GM18870 (cell line): ENCODE data around the gene DMWD.

Experiments used
- ATAC-seq: cut with Tn5 transposase; IDR thresholded peaks from one replicate; pipeline ENCODE4 v1.9.1; 2021; ENCODE audit warnings: moderate library complexity; ENCODE audit not compliant: unreplicated experiment

DMWD gene

DNA sequence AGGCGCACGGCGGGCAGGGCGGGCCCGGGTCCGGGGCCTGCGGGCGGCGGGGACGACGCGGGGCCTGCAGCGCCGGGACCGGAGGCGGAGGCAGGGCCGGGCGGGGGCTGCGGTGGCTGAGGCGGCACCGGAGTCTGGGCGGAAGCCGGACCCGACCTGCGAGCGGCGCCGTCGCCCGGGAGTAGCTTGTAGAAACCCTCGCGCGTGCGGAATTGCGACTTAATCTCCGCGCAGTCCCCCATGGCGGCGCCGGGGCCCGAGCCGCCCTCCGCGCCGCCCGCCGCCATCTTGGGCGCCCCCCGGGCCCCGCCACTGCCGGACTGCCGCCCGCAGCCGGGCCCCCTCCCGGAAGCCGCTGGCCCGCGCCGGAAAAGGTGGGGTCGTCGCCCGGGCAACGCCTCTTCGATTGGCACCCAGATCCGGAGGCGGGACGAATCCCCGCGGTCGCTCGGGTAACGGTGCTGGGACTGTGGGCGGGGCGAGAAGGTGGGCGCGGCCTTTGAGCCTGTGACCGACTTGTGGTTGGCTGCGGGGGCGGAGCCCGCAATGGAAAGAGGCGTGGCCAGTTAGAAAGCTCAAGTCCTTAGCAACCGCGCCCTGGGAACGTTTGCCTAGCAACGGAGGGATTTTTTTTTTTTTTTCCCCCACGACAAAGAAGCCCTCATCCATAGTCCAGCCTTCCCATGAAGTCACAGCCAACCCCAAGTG, at the start of gene DMWD:
Gene DMWD, minus strand, starts transcription at position 376 of the 708 bp plus-strand sequence. Its CDS starts 89 bp downstream, at position 287.
- ATAC-seq, result peak; percentile 76

- no peak for ATAC-seq
These were observed 49.6 kb upstream of the DMWD start for GRCh38 chr19:45842198-45842597.

- no peak for ATAC-seq
These were observed 42.3 kb upstream of the DMWD start for GRCh38 chr19:45834970-45835369.

GRCh38 chr19:45828945-45829344, 36.3 kb upstream of the DMWD start:
- ATAC-seq, result no peak

DNA sequence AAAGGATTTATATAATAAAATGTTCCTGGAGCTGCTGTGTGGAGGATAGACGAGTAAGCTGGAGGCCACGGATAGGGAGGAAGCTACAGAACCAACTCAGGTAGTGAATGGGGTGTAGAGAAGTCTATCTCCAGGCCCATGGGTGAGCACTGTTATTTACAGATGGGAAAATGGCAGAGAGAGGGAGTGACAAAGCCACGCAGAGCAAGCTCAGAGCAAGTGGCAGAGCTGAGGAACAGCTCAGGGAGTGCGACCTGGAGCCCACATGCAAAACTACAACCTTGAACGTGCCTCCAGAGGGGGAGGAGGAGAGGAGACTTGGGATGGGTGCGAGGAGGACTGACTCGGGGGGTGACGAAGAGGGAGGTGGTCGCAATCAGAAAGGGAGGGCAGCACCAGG, 35.9 kb upstream of the DMWD start:
- ATAC-seq, result no peak

- no peak for ATAC-seq
These were observed 34.9 kb upstream of the DMWD start for GRCh38 chr19:45827459-45828093.

DNA sequence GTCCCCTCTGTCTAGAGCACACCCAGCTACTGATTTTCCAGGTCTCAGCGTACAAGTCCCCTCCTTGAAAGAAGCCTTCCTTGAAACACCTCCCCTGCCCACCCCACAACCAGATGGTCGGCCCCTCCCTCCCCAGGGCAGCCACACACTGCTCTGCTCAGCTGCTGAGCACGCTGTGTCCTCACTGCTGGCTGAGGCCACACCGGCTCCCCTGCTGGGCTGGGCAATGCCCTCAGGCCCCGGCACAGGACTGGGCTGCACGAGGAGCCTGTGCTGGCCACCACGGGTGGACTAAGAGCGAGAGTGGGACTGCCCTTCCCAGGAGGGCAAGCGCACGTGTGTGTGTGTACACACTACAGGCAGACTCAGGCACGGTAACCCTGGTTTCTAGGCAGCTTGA, 34.3 kb upstream of the DMWD start:
- no peak for ATAC-seq

GRCh38 chr19:45825917-45826893, 33.6 kb upstream of the DMWD start:
- ATAC-seq, result no peak

- no peak for ATAC-seq
These were observed 32.6 kb upstream of the DMWD start for GRCh38 chr19:45825263-45825605.

DNA sequence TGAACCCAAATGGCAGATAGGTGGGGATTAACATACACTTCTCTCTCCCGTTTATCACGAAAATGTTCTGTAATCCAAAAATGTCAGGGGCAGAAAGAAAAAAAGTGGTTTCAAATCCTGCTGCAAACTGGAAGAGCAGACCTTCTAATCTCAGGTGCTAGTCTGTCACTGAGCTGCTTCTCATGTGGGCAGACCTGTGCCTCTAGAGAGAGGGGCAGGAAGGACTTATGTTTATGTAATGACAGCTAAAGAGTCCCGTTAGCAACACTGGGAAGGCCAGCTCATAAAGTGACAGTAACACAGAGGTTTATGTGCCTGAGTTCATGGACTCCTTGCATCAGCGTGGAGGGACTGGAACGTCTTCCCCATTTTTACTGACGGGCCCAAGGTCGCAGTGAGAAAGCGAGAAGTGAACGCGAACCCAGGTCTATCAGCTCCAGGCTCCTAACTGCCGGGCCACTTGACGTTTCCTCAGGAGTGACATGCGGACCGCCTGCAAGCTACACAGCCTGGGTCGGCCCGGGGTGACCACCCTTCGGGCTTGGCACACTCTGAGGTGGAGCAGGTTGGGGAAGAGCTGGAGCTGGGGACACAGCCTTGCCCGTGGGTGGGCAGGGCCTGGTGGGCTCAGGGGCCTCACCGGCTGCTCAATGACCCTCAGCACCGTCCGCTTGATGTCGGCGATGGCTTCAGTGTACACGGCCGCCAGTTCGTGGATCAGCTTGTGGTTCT, 32.1 kb upstream of the DMWD start:
- ATAC-seq, result no peak

DNA sequence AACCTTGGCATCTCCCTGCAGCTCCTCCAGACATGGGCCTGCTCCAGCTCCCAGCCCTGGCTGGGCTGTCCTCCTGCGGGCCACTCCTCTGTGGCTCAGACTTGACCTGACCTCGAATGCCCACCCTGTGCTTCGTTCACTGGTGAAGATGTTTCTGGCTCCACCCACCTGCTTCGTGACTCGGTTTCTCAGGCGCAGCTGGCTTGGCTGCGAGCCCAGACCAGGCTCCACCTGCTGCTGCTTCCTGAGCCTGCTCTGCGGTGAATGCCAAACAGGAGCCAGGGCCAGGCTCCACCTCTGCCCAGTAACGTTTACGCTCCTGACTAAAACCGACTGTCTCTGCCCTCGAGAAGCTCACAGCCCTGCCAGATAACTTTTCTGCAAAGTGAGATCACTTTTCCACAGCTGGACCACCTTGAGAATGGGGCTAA, 31.4 kb upstream of the DMWD start:
- ATAC-seq, result no peak

DNA sequence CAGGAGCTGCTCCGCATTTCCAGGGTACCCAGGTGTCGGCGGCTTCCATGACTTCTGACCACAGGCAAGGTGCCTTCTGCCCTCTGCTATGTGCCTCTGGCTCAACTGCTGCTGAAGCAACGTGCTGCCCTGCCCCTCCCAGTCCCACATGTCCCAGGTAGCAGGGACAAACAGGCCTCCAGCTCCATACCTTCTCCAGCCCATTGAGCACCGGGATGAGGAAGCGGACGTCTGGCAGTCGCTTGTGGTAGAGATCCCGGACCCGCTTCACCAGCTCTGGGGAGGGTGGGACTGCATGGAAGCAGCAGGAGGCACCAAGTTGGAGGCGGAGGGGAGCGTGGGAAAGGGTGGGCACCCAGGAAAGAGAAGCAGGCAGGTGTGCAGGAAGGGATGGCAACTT, 30.5 kb upstream of the DMWD start:
- no peak for ATAC-seq

DNA sequence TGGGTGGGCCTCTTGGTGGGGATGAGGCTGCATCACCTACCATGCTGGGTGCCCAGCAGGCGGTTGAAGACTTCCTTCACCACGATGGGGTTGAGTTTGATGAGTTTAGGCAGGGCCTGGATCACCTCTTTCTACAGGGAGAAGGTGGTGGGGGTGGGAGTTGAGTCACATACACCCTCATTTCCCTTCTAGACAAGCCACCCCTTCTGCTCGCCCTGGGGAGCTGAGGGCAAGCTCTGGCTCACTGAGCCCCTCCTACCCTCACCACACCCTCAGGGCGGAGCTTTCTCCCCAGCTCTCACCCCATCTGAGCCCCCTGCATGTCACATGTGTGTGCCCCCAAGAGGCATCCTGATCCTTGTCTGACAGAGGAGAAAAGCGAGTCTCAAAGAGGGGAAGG, 30.1 kb upstream of the DMWD start:
- no peak for ATAC-seq

GRCh38 chr19:45821570-45821969, 28.9 kb upstream of the DMWD start:
- no peak for ATAC-seq

- ATAC-seq, result no peak
These were observed 28.5 kb upstream of the DMWD start for GRCh38 chr19:45821103-45821521.

- no peak for ATAC-seq
These were observed 27.9 kb upstream of the DMWD start for GRCh38 chr19:45820413-45821102.

DNA sequence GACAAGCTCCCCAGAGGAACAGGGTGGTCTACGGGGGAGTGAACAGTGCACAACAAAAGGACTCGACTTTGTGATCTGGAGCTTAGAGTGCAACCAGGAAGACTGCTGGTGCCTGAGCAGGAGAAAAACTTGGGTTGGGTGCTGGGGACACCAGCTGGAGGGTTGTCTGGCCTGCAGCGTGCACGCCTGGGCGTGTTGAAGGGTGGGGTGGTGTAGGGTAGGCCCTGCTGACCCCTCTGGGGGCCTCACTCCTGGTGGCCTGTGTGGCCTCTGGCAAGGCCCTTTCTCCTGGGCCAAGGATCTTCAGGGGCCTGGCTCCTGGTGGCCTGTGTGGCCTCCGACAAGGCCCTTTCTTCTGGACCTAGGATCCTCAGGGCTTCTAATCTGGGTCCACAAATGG, 27.1 kb upstream of the DMWD start:
- ATAC-seq, result no peak

GRCh38 chr19:45817725-45818301, 25.2 kb upstream of the DMWD start:
- no peak for ATAC-seq

DNA sequence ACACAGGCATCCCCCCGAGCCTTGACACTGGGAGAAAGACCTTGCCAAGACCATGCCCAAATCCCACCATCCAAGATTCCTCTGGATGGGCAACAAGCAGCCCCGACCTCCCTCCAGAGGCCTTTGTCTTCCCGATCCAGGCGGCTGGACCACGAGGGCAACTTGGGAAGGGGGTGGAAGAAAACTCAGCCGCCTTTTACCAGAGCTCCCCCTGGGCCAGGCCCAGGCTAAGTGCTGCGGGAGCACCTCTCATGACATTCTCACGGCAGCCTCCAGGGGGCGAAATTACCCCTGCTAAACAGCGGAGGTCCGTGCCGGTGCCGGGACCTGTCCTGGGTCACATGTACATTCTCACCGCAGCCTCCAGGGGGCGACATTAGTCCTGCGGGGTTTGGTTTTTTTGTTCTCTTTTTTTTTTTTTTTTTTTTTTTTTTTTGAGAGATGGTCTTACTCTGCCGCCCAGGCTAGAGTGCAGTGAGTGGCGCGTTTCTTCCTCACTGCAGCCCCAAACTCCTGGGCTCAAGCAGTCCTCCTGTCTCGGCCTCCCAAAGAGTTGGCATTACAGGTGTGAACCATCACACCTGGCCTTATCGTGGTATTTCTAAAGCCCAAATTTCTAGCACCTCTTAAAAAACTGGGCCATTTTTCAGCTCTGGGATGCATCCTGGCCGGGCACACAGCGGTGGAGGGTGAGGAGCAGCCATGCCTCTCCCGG, 24.5 kb upstream of the DMWD start:
- peak; percentile 84 for ATAC-seq
